Chondrocyte (in vitro differentiated cells): ENCODE results near the gene ZFAND3. TPM values are rescaled to one million over a fixed set of nuclear protein-coding genes. Genes with fewer than 3 reads are reported as not detected.

Experiments used
- DNase-seq: peaks from one replicate; pipeline ENCODE4 v3.0.0; 2021; ENCODE audit warnings: mixed read lengths, low spot score
- H3K27ac Mint-ChIP-seq: one replicate; pipeline ENCODE4 v1.8.0; 2021; ENCODE audit warnings: mild to moderate bottlenecking, moderate library complexity, mixed read lengths; ENCODE audit not compliant: unreplicated experiment
- H3K27me3 Mint-ChIP-seq: 2 replicates; pipeline ENCODE4 v1.8.0; 2021; ENCODE audit warnings: low read depth, mixed read lengths
- H3K36me3 Mint-ChIP-seq: 2 replicates; pipeline ENCODE4 v1.8.0; 2021; ENCODE audit warnings: low read depth, mixed read lengths
- H3K4me1 Mint-ChIP-seq: 2 replicates; pipeline ENCODE4 v1.8.0; 2021; ENCODE audit warnings: low read depth, mild to moderate bottlenecking, mixed read lengths
- H3K4me3 Mint-ChIP-seq: one replicate; pipeline ENCODE4 v1.8.0; 2021; ENCODE audit warnings: mild to moderate bottlenecking, moderate library complexity, mixed read lengths; ENCODE audit not compliant: unreplicated experiment
- H3K9me3 Mint-ChIP-seq: 2 replicates; pipeline ENCODE4 v1.8.0; 2021; ENCODE audit warnings: low read depth, mixed read lengths
- CTCF ChIP-seq: fragments of 200-600 bp; sonication (generic); IDR thresholded peaks from 2 replicates; pipeline ENCODE4 v1.5.0; 2021; ENCODE audit warnings: antibody characterized with exemption, mild to moderate bottlenecking, moderate library complexity
- total RNA-seq: library from RNA; stranded (reverse); gene quantifications from 3 replicates; pipeline ENCODE4 v1.2.1, GENCODE V29; 2021

Gene ZFAND3
- total RNA-seq, 1 donor from 2014 or later: 98.5 TPM

DNA sequence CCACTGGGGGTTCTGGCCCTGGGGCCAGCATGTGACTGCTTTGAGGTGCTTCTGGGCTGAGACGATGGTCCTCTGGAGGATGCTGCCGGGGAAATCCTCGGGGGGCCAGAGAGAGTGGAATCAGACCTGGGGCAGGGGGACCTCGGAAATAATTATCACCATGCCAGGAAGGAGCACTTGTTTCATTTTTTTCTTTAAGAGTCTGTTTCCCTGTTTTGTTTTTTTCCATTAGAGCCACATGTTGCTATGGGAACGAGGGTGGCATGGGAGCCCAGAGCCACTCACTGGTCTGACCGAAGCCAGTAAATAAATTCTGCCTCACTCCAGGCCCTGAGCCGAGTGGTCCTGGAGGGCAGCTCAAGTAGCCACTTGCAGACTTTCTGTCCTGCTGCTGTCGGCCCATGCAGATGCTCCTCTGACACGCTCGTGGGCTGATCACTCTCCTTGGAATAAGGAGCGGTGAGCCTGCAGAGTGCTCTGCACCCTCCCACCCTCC is 365.1 kb downstream of the ZFAND3 start:
- no peak for DNase-seq
- no peak for TF ChIP-seq CTCF
- Mint-ChIP-seq H3K36me3 (peaks cover 11% of the 10 kb centered on the region), H3K9me3 (no peaks in the 10 kb centered on the region), H3K4me1 (no peaks in the 10 kb centered on the region), H3K27me3 (no peaks in the 10 kb centered on the region), H3K4me3 (no peak overlapping the region), H3K27ac (no peak overlapping the region)

DNA sequence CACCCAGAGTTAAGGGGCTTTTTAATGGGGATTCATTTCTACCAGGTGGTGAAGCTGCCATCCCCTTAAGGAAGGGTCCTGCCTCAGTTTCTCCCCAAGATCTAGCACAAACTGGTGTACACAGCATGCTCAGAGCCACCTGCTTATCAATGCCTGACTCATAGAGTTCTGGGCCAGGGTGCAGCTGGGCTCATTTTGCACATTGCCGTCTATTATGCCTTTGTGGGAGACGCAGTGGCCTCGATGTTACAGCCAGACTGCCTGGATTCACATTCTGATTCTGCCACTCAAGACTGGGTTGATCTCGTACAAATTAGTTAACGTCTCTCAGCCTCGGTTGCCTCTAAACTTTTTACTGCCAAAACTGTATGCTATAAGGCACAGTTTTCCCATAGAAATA is 365.7 kb downstream of the ZFAND3 start:
- H3K36me3 Mint-ChIP-seq: peaks cover 11% of the 10 kb centered on the region
- H3K4me3 Mint-ChIP-seq: no peak overlapping the region
- no peaks in the 10 kb centered on the region for H3K4me1 Mint-ChIP-seq
- no peak overlapping the region for H3K27ac Mint-ChIP-seq
- TF ChIP-seq CTCF: no peak
- H3K9me3 Mint-ChIP-seq: no peaks in the 10 kb centered on the region
- H3K27me3 Mint-ChIP-seq: no peaks in the 10 kb centered on the region
- DNase-seq: no peak

GRCh38 chr6:38185752-38186151 is 366.2 kb downstream of the ZFAND3 start:
- no peak for TF ChIP-seq CTCF
- DNase-seq: no peak
- Mint-ChIP-seq H3K9me3 (no peaks in the 10 kb centered on the region), H3K4me3 (no peak overlapping the region), H3K27ac (no peak overlapping the region), H3K27me3 (no peaks in the 10 kb centered on the region), H3K4me1 (no peaks in the 10 kb centered on the region), H3K36me3 (peaks cover 12% of the 10 kb centered on the region)

DNA sequence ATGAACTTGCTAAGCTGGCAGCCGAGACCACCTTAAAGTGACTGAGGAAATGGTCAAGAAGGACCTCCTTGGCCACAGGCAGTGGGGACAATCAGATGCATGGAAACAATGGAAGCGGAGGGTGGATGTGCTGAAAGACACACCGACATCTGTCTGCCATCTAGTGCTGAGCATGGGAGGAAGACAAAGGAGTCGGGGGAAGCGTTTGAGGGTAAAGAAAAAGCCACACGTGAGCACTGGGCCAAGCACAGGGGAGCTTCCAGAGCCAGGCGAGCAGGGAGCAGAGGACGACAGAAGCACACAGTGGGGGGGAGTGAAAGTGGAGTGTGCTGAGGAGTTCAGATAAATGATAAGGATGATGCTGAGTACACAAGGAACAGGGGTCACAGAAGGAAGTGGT is 367.8 kb downstream of the ZFAND3 start:
- Mint-ChIP-seq H3K27me3 (no peaks in the 10 kb centered on the region), H3K9me3 (no peaks in the 10 kb centered on the region), H3K36me3 (peaks cover 14% of the 10 kb centered on the region), H3K4me1 (no peaks in the 10 kb centered on the region), H3K27ac (no peak overlapping the region), H3K4me3 (no peak overlapping the region)
- no peak for DNase-seq
- TF ChIP-seq CTCF: no peak

GRCh38 chr6:38187811-38188590 is 368.5 kb downstream of the ZFAND3 start:
- Mint-ChIP-seq H3K4me1 (no peaks in the 10 kb centered on the region), H3K4me3 (no peak overlapping the region), H3K9me3 (no peaks in the 10 kb centered on the region), H3K36me3 (peaks cover 14% of the 10 kb centered on the region), H3K27ac (no peak overlapping the region), H3K27me3 (no peaks in the 10 kb centered on the region)
- TF ChIP-seq CTCF: no peak
- no peak for DNase-seq
